HEK293 (cell line): ENCODE measurements around the gene MLIP.

Experiments
- CTCF ChIA-PET: fragments of 350-600 bp; formaldehyde crosslinking; extraction: SDS; loops from one replicate; lab custom pipeline; 2021; ENCODE audit warnings: antibody characterized with exemption; lab: Yijun Ruan, JAX
- POLR2A ChIA-PET: fragments of 300-600 bp; formaldehyde crosslinking; extraction: SDS; loops from one replicate; lab custom pipeline; 2020; ENCODE audit warnings: antibody characterized with exemption, inconsistent platforms; lab: Yijun Ruan, JAX
- H3K27ac ChIP-seq: fragments of 200-500 bp; sonication (Bioruptor generic); 2 replicates; pipeline ENCODE4 v1.5.1; 2014; ENCODE audit warnings: low read depth, low read length, control low read depth, inconsistent platforms; ENCODE audit errors: extremely low read depth
- H3K36me3 ChIP-seq, 2 experiments: fragments of 200-500 bp in 1 of 2; sonication (Bioruptor generic) in 1 of 2; 1 replicate in 1 of 2; 2 replicates in 1 of 2; pipeline ENCODE4 v1.5.1; 2014 to 2017; ENCODE audit warnings: inconsistent platforms in 2 of 2, low read length in 2 of 2; ENCODE audit not compliant: control insufficient read depth in 2 of 2, insufficient read depth in 1 of 2
- H3K4me1 ChIP-seq: fragments of 200-500 bp; sonication (Bioruptor generic); 2 replicates; pipeline ENCODE4 v1.5.1; 2014; ENCODE audit warnings: mild to moderate bottlenecking, low read length, inconsistent platforms; ENCODE audit not compliant: control insufficient read depth, insufficient read depth
- H3K4me3 ChIP-seq: 2 replicates; pipeline ENCODE4 v1.5.1; 2011; ENCODE audit warnings: low read depth, mild to moderate bottlenecking, control low read depth, low read length, moderate library complexity
- H3K9me3 ChIP-seq: fragments of 200-500 bp; sonication (Bioruptor generic); 2 replicates; pipeline ENCODE4 v1.5.1; 2014; ENCODE audit warnings: low read depth, low read length, inconsistent platforms; ENCODE audit not compliant: control insufficient read depth, insufficient read depth
- GLIS2 ChIP-seq: fragments of 450-650 bp; formaldehyde crosslinking; IDR thresholded peaks from 2 replicates; pipeline ENCODE4 v1.5.1; 2016; ENCODE audit warnings: missing biosample characterization, missing genetic modification characterization
- KLF1 ChIP-seq: fragments of 450-650 bp; formaldehyde crosslinking; IDR thresholded peaks from 2 replicates; pipeline ENCODE4 v1.5.1; 2016; ENCODE audit warnings: missing biosample characterization, missing genetic modification characterization
- OVOL3 ChIP-seq: fragments of 450-650 bp; formaldehyde crosslinking; IDR thresholded peaks from 2 replicates; pipeline ENCODE4 v1.5.1; 2016; ENCODE audit warnings: missing biosample characterization, missing genetic modification characterization
- PRDM1 ChIP-seq: fragments of 450-650 bp; formaldehyde crosslinking; IDR thresholded peaks from 2 replicates; pipeline ENCODE4; 2016; ENCODE audit warnings: missing biosample characterization, missing genetic modification characterization
- SETDB1 ChIP-seq: IDR thresholded peaks from one replicate; pipeline ENCODE4 v1.6.1; 2017; ENCODE audit warnings: mild to moderate bottlenecking, low read length, moderate library complexity, mixed read lengths; ENCODE audit not compliant: insufficient read length
- SP3 ChIP-seq: fragments of 450-650 bp; formaldehyde crosslinking; IDR thresholded peaks from 2 replicates; pipeline ENCODE4 v1.5.1; 2016; ENCODE audit warnings: missing biosample characterization, missing genetic modification characterization
- YY2 ChIP-seq: fragments of 450-650 bp; formaldehyde crosslinking; IDR thresholded peaks from 2 replicates; pipeline ENCODE4 v1.5.1; 2016; ENCODE audit warnings: missing biosample characterization, missing genetic modification characterization
- ZBTB21 ChIP-seq: fragments of 450-650 bp; formaldehyde crosslinking; IDR thresholded peaks from 2 replicates; pipeline ENCODE4 v1.5.1; 2017; ENCODE audit warnings: missing biosample characterization, missing genetic modification characterization
- ZEB2 ChIP-seq: fragments of 450-650 bp; formaldehyde crosslinking; IDR thresholded peaks from 2 replicates; pipeline ENCODE4 v1.5.1; 2016; ENCODE audit warnings: missing biosample characterization, missing genetic modification characterization
- ZFP3 ChIP-seq: fragments of 450-650 bp; formaldehyde crosslinking; IDR thresholded peaks from 2 replicates; pipeline ENCODE4 v1.5.1; 2016; ENCODE audit warnings: low read depth, missing biosample characterization, missing genetic modification characterization
- ZNF121 ChIP-seq: fragments of 450-650 bp; formaldehyde crosslinking; IDR thresholded peaks from 2 replicates; pipeline ENCODE4 v1.5.1; 2016; ENCODE audit warnings: missing biosample characterization, missing genetic modification characterization
- ZNF292 ChIP-seq: fragments of 450-650 bp; formaldehyde crosslinking; IDR thresholded peaks from 2 replicates; pipeline ENCODE4 v1.5.1; 2016; ENCODE audit warnings: low read depth, missing biosample characterization, missing genetic modification characterization, borderline replicate concordance
- ZNF394 ChIP-seq: fragments of 450-650 bp; formaldehyde crosslinking; IDR thresholded peaks from 2 replicates; pipeline ENCODE4 v1.5.1; 2016; ENCODE audit warnings: missing biosample characterization, missing genetic modification characterization, mild to moderate bottlenecking, moderate library complexity, borderline replicate concordance
- ZNF404 ChIP-seq: fragments of 450-650 bp; formaldehyde crosslinking; IDR thresholded peaks from 2 replicates; pipeline ENCODE4 v1.5.1; 2017; ENCODE audit warnings: missing biosample characterization, missing genetic modification characterization
- ZNF416 ChIP-seq: fragments of 450-650 bp; formaldehyde crosslinking; IDR thresholded peaks from 2 replicates; pipeline ENCODE4 v1.5.1; 2016; ENCODE audit warnings: missing biosample characterization, missing genetic modification characterization
- ZNF48 ChIP-seq: fragments of 450-650 bp; formaldehyde crosslinking; IDR thresholded peaks from 2 replicates; pipeline ENCODE4 v1.5.1; 2016; ENCODE audit warnings: missing biosample characterization, missing genetic modification characterization
- ZNF501 ChIP-seq: fragments of 450-650 bp; formaldehyde crosslinking; IDR thresholded peaks from 2 replicates; pipeline ENCODE4 v1.5.1; 2016; ENCODE audit warnings: missing biosample characterization, missing genetic modification characterization
- ZNF544 ChIP-seq: fragments of 450-650 bp; formaldehyde crosslinking; IDR thresholded peaks from 2 replicates; pipeline ENCODE4 v1.5.0; 2017; ENCODE audit warnings: missing biosample characterization, missing genetic modification characterization
- ZNF561 ChIP-seq: fragments of 450-650 bp; IDR thresholded peaks from 2 replicates; pipeline ENCODE4 v1.5.1; 2018; ENCODE audit warnings: missing biosample characterization, missing genetic modification characterization, borderline replicate concordance
- ZNF776 ChIP-seq: fragments of 450-650 bp; formaldehyde crosslinking; IDR thresholded peaks from 2 replicates; pipeline ENCODE4 v1.5.0; 2017; ENCODE audit warnings: missing biosample characterization, missing genetic modification characterization, borderline replicate concordance
- ZNF791 ChIP-seq: fragments of 450-650 bp; formaldehyde crosslinking; IDR thresholded peaks from 2 replicates; pipeline ENCODE4 v1.5.1; 2016; ENCODE audit warnings: missing biosample characterization, missing genetic modification characterization
- ZSCAN23 ChIP-seq: fragments of 450-650 bp; formaldehyde crosslinking; IDR thresholded peaks from 2 replicates; pipeline ENCODE4 v1.5.1; 2016; ENCODE audit warnings: missing biosample characterization, missing genetic modification characterization
- TF ChIP-seq, protein P1 (sequence below): fragments of 450-650 bp; formaldehyde crosslinking; IDR thresholded peaks from 2 replicates; pipeline ENCODE4; 2016; ENCODE audit warnings: missing biosample characterization, missing genetic modification characterization
- TF ChIP-seq, protein P2 (sequence below): fragments of 450-650 bp; formaldehyde crosslinking; IDR thresholded peaks from 2 replicates; pipeline ENCODE4 v1.5.1; 2016; ENCODE audit warnings: missing biosample characterization, missing genetic modification characterization
- TF ChIP-seq, protein P3 (sequence below): fragments of 450-650 bp; formaldehyde crosslinking; IDR thresholded peaks from 2 replicates; pipeline ENCODE4 v1.5.1; 2016; ENCODE audit warnings: missing biosample characterization, missing genetic modification characterization, borderline replicate concordance
- TF ChIP-seq, protein P4 (sequence below): fragments of 450-650 bp; formaldehyde crosslinking; IDR thresholded peaks from 2 replicates; pipeline ENCODE4 v1.5.1; 2016; ENCODE audit warnings: missing biosample characterization, missing genetic modification characterization
- TF ChIP-seq, protein P5 (sequence below): fragments of 450-650 bp; formaldehyde crosslinking; IDR thresholded peaks from 2 replicates; pipeline ENCODE4 v1.5.1; 2016; ENCODE audit warnings: missing biosample characterization, missing genetic modification characterization

The MLIP gene

DNA sequence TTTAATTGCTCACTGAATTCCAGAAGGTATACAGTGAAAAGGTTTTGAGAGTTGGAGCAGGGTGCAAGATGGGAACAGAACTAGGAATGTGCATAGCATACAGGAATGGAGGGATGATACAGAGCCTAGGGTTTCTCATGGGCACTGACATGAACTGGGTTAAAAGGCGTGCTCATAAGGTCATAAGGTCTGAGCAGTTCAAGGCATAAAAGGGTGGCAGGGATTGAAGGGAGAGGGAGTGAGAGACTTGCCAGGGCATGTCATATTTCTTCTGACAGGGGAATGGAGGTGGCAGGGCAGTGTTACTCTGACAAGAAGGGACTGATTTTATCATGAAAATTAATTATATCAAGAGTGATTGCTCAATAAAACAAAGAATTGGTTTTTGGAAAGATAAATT is 4.7 kb downstream of the MLIP start:
- Histone ChIP-seq H3K9me3 (no peaks in the 10 kb centered on the region), H3K4me3 (no peak overlapping the region), H3K36me3 (no peaks in the 10 kb centered on the region), H3K27ac (no peak overlapping the region), H3K4me1 (no peaks in the 10 kb centered on the region)
- ChIA-PET POLR2A (no interaction called here), CTCF (interaction anchor here (0.7 kb wide), 1 partner anchor 1162 kb away, joined by 3 read pairs; no protein-coding TSS in a partner anchor)
- no peak for TF ChIP-seq ZBTB21 (tag by site-specific recombination)
- TF ChIP-seq ZEB2 (tag by site-specific recombination): no peak
- TF ChIP-seq PRDM1 (tag by site-specific recombination): no peak
- no peak for TF ChIP-seq ZNF561 (tag by site-specific recombination)
- no peak for TF ChIP-seq ZNF776
- TF ChIP-seq ZNF394 (tag by site-specific recombination): no peak
- TF ChIP-seq SETDB1: no peak
- no peak for TF ChIP-seq KLF1 (tag by site-specific recombination)
- TF ChIP-seq, protein P1, sequence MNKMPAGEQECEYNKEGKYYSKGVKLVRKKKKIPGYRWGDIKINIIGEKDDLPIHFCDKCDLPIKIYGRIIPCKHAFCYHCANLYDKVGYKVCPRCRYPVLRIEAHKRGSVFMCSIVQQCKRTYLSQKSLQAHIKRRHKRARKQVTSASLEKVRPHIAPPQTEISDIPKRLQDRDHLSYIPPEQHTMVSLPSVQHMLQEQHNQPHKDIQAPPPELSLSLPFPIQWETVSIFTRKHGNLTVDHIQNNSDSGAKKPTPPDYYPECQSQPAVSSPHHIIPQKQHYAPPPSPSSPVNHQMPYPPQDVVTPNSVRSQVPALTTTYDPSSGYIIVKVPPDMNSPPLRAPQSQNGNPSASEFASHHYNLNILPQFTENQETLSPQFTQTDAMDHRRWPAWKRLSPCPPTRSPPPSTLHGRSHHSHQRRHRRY: no peak
- no peak for TF ChIP-seq ZNF791

DNA sequence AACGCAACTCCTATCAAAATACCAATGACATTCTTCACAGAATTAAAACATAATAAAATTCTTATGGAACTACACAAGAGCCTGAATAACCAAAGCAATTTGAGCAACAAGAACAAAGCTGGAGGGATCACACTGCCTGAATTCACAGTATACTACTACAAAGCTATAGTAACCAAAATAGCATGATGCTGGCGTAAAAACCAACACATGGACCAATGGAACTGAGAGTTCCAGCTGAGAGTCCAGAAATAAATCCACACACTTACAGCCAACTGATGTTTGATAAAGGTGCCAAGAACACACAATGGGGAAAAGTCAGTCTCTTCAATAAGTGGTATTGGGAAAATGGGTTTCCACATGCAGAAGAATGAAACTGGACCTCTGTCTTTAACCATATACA is 6.9 kb downstream of the MLIP start:
- Histone ChIP-seq H3K36me3 (no peaks in the 10 kb centered on the region), H3K9me3 (no peaks in the 10 kb centered on the region), H3K27ac (no peak overlapping the region), H3K4me3 (no peak overlapping the region), H3K4me1 (no peaks in the 10 kb centered on the region)
- ChIA-PET CTCF (interaction anchor here (0.9 kb wide), 1 partner anchor 10 kb away, joined by 4 read pairs; no protein-coding TSS in a partner anchor), POLR2A (no interaction called here)
- no peak for TF ChIP-seq GLIS2 (tag by site-specific recombination)
- TF ChIP-seq ZNF544: no peak
- no peak for TF ChIP-seq ZNF404 (tag by site-specific recombination)
- TF ChIP-seq, protein P2, sequence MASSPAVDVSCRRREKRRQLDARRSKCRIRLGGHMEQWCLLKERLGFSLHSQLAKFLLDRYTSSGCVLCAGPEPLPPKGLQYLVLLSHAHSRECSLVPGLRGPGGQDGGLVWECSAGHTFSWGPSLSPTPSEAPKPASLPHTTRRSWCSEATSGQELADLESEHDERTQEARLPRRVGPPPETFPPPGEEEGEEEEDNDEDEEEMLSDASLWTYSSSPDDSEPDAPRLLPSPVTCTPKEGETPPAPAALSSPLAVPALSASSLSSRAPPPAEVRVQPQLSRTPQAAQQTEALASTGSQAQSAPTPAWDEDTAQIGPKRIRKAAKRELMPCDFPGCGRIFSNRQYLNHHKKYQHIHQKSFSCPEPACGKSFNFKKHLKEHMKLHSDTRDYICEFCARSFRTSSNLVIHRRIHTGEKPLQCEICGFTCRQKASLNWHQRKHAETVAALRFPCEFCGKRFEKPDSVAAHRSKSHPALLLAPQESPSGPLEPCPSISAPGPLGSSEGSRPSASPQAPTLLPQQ: no peak
- TF ChIP-seq, protein P3, sequence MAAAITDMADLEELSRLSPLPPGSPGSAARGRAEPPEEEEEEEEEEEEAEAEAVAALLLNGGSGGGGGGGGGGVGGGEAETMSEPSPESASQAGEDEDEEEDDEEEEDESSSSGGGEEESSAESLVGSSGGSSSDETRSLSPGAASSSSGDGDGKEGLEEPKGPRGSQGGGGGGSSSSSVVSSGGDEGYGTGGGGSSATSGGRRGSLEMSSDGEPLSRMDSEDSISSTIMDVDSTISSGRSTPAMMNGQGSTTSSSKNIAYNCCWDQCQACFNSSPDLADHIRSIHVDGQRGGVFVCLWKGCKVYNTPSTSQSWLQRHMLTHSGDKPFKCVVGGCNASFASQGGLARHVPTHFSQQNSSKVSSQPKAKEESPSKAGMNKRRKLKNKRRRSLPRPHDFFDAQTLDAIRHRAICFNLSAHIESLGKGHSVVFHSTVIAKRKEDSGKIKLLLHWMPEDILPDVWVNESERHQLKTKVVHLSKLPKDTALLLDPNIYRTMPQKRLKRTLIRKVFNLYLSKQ (tag by site-specific recombination): no peak
- TF ChIP-seq ZNF292 (tag by site-specific recombination): no peak
- TF ChIP-seq ZFP3 (tag by site-specific recombination): no peak
- no peak for TF ChIP-seq OVOL3 (tag by site-specific recombination)
- no peak for TF ChIP-seq ZNF48 (tag by site-specific recombination)
- no peak for TF ChIP-seq ZNF121 (tag by site-specific recombination)
- TF ChIP-seq ZNF501 (tag by site-specific recombination): no peak
- no peak for TF ChIP-seq SP3 (tag by site-specific recombination)
- no peak for TF ChIP-seq ZNF416 (tag by site-specific recombination)
- TF ChIP-seq ZEB2 (tag by site-specific recombination): no peak
- TF ChIP-seq, protein P4, sequence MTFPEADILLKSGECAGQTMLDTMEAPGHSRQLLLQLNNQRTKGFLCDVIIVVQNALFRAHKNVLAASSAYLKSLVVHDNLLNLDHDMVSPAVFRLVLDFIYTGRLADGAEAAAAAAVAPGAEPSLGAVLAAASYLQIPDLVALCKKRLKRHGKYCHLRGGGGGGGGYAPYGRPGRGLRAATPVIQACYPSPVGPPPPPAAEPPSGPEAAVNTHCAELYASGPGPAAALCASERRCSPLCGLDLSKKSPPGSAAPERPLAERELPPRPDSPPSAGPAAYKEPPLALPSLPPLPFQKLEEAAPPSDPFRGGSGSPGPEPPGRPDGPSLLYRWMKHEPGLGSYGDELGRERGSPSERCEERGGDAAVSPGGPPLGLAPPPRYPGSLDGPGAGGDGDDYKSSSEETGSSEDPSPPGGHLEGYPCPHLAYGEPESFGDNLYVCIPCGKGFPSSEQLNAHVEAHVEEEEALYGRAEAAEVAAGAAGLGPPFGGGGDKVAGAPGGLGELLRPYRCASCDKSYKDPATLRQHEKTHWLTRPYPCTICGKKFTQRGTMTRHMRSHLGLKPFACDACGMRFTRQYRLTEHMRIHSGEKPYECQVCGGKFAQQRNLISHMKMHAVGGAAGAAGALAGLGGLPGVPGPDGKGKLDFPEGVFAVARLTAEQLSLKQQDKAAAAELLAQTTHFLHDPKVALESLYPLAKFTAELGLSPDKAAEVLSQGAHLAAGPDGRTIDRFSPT (tag by site-specific recombination): no peak
- TF ChIP-seq, protein P5, sequence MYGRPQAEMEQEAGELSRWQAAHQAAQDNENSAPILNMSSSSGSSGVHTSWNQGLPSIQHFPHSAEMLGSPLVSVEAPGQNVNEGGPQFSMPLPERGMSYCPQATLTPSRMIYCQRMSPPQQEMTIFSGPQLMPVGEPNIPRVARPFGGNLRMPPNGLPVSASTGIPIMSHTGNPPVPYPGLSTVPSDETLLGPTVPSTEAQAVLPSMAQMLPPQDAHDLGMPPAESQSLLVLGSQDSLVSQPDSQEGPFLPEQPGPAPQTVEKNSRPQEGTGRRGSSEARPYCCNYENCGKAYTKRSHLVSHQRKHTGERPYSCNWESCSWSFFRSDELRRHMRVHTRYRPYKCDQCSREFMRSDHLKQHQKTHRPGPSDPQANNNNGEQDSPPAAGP (tag by site-specific recombination): no peak
- TF ChIP-seq ZSCAN23 (tag by site-specific recombination): no peak
- TF ChIP-seq YY2 (tag by site-specific recombination): no peak
